Measurements from ENCODE around the gene GKAP1. TPM values are rescaled to one million over a fixed set of nuclear protein-coding genes. Genes with fewer than 3 reads are reported as not detected.
A peak's percentile ranks its signal among the peaks of the same experiment; 100 is the strongest.

GKAP1 gene
- total RNA-seq, 2 donors from 2014 or later = 9.6 to 12.5 TPM

DNA sequence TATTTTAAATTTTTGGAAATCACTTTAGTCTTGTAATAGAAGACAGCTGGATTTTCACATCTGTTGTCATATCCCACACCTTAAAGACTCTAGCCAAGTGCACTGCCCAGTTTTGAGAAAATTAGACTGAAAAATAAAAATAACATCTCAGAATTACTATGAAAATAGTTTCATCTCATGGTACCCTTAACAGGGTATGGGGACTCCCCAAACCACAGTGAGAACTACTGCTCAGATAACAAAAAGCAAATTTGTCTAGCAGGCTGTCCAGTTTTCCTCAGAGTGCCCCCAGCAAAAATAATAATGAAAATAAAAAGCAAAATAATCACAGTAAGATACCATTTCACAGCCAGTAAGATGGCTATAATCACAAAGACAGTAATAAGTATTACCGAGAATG lies 116.3 kb downstream of the GKAP1 start:
- TF ChIP-seq, protein P1, sequence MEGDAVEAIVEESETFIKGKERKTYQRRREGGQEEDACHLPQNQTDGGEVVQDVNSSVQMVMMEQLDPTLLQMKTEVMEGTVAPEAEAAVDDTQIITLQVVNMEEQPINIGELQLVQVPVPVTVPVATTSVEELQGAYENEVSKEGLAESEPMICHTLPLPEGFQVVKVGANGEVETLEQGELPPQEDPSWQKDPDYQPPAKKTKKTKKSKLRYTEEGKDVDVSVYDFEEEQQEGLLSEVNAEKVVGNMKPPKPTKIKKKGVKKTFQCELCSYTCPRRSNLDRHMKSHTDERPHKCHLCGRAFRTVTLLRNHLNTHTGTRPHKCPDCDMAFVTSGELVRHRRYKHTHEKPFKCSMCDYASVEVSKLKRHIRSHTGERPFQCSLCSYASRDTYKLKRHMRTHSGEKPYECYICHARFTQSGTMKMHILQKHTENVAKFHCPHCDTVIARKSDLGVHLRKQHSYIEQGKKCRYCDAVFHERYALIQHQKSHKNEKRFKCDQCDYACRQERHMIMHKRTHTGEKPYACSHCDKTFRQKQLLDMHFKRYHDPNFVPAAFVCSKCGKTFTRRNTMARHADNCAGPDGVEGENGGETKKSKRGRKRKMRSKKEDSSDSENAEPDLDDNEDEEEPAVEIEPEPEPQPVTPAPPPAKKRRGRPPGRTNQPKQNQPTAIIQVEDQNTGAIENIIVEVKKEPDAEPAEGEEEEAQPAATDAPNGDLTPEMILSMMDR (IDR thresholded peaks at IDR 0.05) = no peak
- peak overlapping the region in 1 of 2 donors; percentile 51 for H3K27ac ChIP-seq
- peaks cover 0 to 62% of the 10 kb centered on the region in 2 donors for H3K4me1 ChIP-seq
- no peaks in the 10 kb centered on the region for H3K9me3 ChIP-seq
- DNase-seq (ENCODE audit: low spot score) = no peak
- no peak overlapping the region for H3K4me3 ChIP-seq
- no peaks in the 10 kb centered on the region for H3K36me3 ChIP-seq
- no peaks in the 10 kb centered on the region for H3K27me3 ChIP-seq

DNA sequence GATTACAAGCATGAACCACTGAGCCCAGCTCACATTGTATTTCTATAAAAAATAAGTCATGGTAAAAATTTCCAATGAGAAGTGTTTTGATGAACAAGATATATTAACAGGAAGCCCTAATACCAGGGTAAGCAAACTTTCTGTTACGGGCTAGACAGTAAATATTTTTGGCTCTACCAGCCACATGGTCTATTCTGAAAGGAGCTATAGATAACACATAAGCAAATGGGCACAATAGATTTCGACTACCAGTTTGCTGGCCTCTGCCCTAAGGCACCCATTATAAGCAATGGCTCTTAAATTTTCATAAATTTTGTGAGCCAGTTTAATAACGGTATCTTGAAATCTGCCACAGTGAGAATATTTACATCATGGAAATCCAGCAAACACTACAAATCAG lies 118.0 kb downstream of the GKAP1 start:
- TF ChIP-seq, protein P1 (IDR thresholded peaks at IDR 0.05) = no peak
- H3K36me3 ChIP-seq = no peaks in the 10 kb centered on the region
- no peaks in the 10 kb centered on the region for H3K9me3 ChIP-seq
- H3K27me3 ChIP-seq = no peaks in the 10 kb centered on the region
- H3K4me3 ChIP-seq = no peak overlapping the region
- no peak for DNase-seq (ENCODE audit: low spot score)
- no peak overlapping the region for H3K27ac ChIP-seq
- peaks cover 0 to 57% of the 10 kb centered on the region in 2 donors for H3K4me1 ChIP-seq

DNA sequence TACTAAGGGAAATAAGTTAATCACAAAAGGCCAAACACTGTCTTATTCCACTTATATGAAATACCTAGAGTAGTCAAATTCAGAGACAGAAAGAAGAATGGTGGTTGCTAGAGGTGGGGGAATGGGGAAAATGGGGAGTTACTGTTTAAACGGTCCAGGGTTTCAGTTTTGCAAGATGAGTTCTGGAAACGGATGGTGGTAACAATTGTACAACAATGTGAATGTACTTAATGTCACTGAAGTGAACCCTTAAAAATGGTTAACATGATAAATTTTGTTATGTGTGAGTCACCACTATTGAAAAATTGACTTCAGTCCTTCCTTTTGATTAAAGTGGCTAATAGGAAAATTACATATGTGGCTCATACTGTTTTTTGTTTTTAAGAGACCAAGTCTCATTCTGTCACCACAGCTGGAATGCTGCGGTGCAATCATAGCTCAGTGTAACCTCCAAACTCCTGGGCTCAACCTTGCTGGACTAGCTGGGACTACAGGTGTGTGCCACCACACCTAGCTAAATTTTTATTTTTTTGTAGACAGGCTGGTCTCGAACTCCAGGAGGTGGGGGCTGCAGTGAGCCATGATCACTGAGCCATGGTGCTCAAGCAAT lies 118.5 kb downstream of the GKAP1 start:
- TF ChIP-seq, protein P1 (IDR thresholded peaks at IDR 0.05) = no peak
- no peaks in the 10 kb centered on the region for H3K27me3 ChIP-seq
- H3K4me1 ChIP-seq = peaks cover 0 to 52% of the 10 kb centered on the region in 2 donors
- no peaks in the 10 kb centered on the region for H3K9me3 ChIP-seq
- H3K27ac ChIP-seq = no peak overlapping the region
- DNase-seq (ENCODE audit: low spot score) = no peak
- H3K4me3 ChIP-seq = no peak overlapping the region
- no peaks in the 10 kb centered on the region for H3K36me3 ChIP-seq

DNA sequence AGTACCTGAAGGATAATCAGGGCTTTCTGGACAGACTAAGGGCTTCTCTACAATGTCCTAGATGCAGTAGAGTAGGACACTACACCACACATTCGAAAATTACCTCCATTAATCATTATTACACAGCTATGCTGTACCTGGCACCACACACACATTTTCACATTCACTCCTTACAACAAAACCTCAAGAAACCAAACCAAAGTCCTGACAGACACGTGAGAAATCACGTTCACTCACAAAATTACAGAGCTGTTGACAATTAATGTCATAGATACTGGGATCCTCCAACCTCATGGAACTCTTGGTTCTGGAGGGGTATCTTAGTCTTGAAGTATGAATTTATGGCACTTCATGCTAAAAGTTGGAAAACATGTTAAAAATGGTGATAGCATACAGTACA lies 126.1 kb downstream of the GKAP1 start:
- no peak for DNase-seq (ENCODE audit: low spot score)
- Histone ChIP-seq H3K27me3 (no peaks in the 10 kb centered on the region), H3K4me3 (no peak overlapping the region), H3K36me3 (no peaks in the 10 kb centered on the region), H3K4me1 (peaks cover 0 to 25% of the 10 kb centered on the region in 2 donors), H3K27ac (no peak overlapping the region), H3K9me3 (no peaks in the 10 kb centered on the region)
- TF ChIP-seq, protein P1 (IDR thresholded peaks at IDR 0.05) = no peak

Other genes starting within 250 kb of the GKAP1 start
- gene IDNK, start 194.6 kb downstream of the GKAP1 start, total RNA-seq = 1 to 10 TPM; 2.8 to 3.9 TPM
- 10 to 100 TPM; 85.2 to 89.9 TPM for gene UBQLN1, start 109.8 kb downstream of the GKAP1 start, total RNA-seq
- gene KIF27, start 103.7 kb upstream of the GKAP1 start, total RNA-seq = 1 to 10 TPM; 4.3 to 4.6 TPM
- gene HNRNPK, start 162.4 kb upstream of the GKAP1 start, total RNA-seq = 100 to 1,000 TPM; 273 to 345 TPM
- 1 to 10 TPM; 2.1 to 3.1 TPM for gene RMI1, start 163.0 kb upstream of the GKAP1 start, total RNA-seq